GM19467 (cell line): ENCODE data around the gene TMEM243.
"Not testable (repeated sequence)": the region's sequence is repeated elsewhere in the genome, so short reads cannot be mapped to it uniquely, and the experiment has no call there.

Source experiments
- ATAC-seq: cut with Tn5 transposase; IDR thresholded peaks from one replicate; pipeline ENCODE4 v1.9.1; 2021; ENCODE audit warnings: mild to moderate bottlenecking, moderate library complexity; ENCODE audit not compliant: unreplicated experiment

TMEM243 gene

DNA sequence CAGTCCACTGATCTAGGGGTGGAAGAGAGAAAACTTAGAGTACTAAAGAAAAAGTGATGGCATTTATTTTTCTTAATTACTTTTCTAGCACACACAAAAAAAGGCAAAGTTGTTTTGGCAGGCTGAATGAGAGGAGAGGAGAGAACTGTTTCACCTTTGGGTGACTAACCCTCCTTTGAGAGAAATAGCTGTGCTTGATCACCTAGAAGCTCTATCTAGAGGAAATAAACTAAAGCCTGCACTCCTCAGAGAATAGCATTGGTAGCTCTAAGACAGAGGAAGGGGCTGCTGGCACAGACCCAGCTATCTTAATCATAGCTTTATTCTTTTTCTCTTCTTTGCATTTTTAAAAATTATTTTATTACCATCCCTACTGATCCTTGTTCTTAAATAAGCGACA, 6.3 kb downstream of the TMEM243 start:
- ATAC-seq: no peak

DNA sequence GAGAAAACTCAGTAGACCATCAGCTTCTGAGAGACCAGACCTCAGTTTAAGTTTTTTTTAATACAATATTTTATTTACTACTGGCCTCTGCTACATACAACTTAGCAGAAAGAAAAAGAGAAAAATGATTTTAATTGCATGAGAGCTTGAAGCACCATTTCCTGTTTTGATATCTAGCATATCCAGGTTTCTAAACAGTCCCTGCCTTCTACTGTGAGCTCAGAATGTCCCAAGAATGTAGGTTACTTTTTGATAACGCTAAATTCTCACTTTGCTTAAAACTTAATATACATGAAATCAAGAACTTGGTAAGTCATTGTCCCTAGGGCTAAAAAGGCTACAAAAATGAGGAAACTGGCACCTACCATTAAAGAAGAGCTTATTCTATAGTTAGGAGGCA, 7.0 kb downstream of the TMEM243 start:
- ATAC-seq: no peak

DNA sequence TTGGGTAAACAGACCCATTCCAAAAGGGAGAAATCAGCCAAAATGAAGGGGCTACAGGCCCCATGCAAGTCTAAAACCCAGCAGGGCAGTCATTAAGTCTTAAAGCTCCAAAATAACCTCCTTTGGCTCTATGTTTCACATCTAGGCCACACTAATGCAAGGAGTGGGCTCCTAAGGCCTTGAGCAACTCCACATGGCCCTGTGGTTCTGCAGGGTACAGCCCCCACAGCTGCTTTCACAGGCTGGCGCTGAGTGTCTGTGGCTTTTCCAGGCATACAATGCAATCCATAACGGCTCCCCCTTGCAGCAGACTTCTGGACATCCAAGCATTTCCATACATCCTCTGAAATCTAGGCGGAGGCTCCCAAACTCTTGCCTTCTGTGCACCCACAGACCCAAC, 9.0 kb downstream of the TMEM243 start:
- no peak for ATAC-seq

DNA sequence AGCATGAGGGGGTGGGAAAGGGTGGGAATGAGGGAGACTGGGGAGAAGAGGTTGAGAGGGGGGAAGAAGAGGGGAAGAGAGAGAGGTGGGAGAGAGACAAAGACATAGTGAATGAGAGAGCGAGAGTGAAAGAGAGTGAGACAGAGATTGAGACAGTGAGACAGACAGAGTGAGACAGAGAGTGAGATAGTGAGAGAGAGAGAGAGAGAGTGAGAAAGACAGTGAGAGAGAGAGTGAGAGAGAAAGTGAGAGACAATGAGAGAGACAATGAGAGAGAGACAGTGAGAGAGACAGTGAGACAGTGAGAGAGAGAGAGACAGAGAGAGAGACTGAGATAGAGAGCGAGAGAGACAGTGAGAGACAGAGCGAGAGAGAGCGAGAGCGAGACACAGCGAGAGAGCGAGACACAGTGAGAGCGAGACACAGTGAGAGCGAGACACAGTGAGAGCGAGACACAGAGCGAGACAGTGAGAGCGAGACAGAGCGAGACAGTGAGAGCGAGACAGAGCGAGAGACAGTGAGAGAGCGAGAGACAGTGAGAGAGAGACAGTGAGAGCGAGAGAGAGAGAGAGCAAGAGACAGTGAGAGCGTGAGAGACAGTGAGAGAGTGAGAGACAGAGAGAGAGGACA, 10.1 kb downstream of the TMEM243 start:
- ATAC-seq: no peak

DNA sequence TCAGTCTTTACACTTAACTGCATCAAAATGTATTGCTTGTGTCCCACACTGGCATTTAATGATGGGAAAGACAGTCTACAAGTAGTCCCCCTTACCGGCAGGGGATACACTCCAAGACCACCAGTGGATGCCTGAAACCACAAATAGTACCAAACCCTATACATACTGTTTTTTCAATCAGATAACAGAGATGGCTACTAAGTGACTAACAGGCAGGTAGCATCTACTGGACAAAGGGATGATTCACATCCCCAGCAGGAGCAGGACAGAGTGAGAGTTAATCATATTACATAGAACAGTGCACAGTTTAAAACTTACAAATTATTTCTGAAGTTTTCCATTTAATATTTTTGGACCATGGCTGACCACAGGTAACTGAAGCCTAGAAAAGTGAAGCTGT, 13.2 kb downstream of the TMEM243 start:
- ATAC-seq: no peak

DNA sequence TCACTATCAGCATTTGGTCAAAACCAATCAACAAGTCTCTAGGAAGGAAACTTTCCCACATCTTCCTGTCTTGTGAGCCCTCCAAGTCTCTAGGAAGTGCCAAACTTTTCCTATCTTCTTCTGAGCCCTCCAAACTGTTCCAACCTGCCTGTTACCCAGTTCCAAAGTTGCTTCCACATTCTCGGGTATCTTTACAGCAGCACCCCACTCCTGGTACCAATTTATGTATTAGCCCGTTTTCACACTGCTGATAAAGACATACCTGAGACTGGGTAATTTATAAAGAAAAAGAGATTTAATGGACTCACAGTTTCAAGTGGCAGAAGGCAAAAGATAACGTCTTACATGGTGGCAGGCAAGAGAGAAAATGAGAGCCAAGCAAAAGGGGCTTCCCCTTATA, 13.8 kb downstream of the TMEM243 start:
- not testable (repeated sequence) for ATAC-seq

DNA sequence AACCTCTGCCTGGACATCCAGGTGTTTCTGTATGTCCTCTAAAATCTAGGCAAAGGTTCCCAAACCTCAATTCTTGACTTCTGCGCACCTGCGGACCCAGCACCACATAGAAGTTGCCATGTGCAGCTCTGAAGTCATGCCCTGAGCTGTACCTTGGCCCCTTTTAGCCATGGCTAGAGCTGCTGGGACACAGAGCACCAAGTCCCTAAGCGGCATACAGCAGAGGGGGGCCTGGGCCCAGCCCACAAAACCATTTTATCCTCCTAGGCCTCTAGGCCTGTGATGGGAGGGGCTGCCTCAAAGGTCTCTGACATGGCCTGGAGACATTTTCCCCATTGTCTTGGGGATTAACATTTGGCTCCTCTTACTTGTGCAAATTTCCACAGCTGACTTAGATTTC, 14.6 kb downstream of the TMEM243 start:
- ATAC-seq: no peak

DNA sequence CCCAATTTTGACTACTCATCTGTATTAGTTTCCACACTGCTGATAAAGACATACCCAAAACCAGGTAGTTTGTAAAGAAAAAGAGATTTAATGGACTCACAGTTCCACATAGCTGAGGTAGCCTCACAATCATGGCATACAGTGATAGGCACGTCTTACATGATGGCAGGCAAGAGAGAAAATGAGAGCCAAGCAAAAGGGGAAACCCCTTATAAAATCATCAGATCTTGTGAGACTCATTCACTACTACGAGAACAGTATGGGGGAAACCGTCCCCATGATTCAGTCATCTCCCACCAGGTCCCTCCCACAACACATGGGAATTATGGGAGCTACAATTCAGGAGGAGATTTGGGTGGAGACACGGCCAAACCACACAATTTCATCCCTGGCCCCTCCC, 15.6 kb downstream of the TMEM243 start:
- ATAC-seq: not testable (repeated sequence)

DNA sequence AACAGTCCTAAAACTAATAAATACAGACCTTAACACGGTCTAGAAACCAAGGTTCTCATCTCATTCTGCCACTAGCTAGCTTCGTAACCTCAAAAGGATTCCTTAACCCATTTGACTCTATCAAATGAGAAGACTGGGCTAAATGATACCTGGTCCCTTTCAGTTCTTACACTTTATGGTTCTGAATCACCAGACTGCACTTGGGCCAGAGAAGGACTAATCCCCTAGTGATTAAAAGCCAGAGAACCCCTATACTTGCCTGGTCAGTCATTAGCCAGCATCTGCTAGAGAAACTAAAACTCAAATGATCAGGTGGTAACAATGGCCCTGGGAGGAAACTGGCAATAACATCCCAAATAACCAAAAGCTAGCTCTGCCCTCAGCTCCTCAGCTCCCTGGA, 16.8 kb downstream of the TMEM243 start:
- ATAC-seq: no peak

DNA sequence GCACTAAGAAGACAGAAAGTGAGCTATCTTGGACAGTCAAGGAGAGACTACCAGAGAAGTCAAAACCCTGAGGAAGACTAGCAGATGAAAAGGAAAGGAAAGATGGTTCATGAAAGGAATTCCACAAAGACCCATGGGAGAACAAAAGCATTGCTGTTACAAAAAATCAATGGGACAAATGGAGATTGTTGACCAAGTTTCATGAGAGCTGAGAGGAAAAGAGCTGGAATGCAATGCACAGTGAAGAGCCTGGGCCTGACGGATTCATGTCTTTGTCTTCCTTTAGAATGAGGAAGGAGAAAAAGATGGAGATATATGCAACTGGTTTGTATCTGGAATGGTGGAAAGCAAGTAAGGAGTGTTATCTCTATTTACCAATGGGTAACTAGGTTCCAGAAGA, 17.3 kb downstream of the TMEM243 start:
- ATAC-seq: no peak

DNA sequence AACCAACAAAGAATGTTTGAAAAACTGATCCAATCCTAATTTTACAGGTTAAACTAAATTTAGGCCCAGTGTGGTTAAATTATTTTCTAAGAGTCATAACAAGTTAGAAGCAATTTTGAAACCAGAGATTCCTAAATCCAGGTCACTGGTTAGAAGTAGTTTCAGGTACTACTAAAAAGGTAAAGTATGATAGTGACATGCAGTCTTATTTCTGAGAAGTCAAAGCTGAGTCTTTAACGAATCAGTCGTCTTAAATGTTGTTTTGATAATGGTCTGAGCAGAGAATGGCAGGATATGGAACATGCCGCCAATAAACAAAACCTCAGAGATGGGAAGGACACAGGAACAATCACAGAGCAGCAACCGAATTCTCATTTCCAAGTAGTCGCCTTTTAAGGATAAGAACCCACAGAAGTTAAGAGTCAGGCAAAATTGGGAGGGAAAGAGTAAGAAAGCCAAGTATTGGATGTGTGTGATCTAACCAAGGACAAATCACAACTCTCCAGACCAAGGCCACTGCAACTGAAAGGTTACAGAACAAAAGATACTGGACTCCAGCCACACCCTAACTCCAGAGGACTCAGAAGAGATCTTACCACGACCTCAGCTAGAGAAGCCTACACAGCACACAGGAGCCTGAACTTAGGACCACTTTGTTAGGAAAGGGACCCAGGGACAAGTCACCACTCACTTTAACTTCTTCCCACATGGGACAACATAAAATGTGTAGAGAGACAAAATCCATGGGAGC, 19.7 kb downstream of the TMEM243 start:
- no peak for ATAC-seq

DNA sequence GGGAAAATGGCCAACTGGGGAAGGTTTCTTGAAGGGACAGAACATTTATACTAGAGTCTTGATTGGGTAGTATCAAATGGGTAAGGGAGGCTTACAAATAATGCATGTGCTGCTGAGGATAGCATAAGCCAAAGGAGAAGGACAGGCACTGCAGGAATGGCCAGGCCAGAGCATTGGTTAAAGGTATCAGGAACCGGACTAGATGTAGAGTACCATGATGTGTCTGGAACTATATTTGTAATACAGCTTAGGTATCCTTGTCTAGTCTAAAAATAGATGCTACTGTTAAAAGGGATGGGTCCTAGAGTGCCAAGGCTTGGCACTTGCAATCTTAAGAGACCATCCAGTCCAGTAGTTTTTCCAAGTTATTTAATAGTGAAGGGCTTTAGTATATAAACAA, 20.3 kb downstream of the TMEM243 start:
- ATAC-seq: no peak

DNA sequence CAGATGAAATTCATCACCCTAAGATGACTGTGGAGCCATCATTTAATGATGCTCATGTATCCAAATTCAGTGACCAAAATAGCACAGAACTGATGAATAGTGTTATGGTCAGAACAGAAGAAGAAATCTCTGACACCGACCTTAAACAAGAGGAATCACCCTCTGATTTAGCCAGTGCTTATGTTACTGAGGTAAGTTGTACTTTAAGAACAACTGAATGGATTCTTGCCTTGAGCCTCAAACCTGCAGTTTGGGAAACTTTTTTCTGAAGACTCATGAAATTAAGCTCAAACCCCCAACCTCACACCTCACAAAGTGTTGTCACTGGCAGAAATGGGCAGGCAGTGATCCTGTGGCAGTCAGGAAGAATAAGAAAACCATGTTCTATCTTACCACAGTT, 25.6 kb downstream of the TMEM243 start:
- ATAC-seq: no peak

DNA sequence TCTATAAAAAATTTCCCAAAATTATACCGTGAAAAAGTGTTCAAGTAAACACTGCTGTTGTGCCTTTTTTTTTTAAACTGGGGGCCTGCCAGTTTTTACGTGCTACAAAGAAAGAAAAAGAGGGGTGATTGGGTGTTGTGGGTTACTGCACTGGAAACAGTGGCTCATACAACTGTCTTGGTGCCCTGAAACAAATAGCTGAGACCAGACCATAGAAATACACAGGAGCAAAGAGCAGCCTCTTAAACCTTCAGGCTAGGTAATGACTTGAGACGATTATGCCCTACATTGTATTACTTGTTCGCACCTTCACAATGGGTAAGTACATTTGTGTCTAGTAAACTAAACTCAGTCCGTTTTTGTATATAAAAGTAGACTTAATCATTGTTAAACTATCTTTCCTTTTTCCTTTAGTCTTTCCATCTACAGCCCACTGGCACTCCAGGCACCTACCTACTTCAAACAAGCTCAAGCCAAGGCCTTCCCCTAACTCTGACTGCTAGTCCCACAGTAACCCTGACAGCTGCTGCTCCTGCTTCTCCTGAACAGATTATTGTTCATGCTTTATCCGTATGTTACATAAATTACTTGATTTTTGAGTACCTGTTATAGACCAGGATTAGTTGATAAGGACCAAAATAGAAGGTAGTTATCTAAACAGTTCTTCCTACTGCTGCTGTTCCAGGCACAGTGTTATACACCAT, 26.6 kb downstream of the TMEM243 start:
- ATAC-seq: no peak

DNA sequence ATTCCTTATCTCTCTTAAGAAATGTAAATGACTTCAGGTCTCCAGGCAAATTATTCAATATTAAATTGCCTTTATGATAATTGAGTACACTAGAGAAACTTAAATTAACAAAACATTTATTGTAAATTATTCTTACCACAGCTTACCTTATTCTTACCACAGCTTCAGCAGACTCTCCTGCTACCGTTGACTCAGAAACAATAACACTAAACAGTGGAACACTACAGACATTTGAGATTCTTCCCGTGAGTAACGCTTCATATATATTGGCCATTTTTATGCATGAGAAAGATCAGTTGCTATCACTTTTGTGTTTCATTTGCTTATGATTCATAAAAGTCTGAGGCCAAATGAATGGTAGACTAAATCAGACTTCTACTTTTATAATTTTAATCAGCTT, 28.7 kb downstream of the TMEM243 start:
- no peak for ATAC-seq

DNA sequence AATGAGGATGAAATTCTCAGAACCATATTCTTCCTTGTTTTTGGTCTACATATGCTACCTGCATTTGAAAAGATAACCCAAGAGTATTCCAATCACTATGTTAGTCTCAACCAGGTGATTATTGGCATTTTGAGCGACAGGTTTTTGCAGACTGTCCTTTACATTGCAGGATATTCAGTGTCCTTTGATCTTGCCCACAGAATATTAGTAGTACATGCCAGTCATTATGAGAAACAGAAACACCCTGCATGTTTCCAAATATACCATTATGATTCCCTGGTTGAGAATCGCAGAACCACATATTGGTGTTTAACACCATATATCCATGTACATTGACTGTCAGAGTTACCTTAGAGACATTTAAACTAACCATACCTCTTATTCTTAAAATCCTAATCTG, 30.6 kb downstream of the TMEM243 start:
- ATAC-seq: no peak

DNA sequence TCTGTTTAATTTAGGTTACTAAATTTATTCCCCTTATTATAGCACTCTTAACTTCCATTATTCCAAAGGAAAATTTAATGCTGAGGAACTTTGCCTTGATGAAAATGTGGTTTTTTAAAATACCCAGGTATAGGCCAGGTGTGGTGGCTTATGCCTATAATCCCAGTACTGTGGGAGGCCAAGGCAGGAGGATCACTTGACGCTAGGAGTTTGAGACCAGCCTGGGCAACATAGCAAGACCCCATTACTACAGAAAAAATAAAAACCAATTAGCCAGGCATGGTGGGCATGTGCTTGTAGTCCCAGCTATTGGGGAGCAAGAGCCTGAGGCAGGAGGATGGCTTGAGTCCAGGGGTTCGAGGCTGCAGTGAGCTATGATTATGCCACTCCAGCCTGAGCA, 32.4 kb downstream of the TMEM243 start:
- no peak for ATAC-seq

DNA sequence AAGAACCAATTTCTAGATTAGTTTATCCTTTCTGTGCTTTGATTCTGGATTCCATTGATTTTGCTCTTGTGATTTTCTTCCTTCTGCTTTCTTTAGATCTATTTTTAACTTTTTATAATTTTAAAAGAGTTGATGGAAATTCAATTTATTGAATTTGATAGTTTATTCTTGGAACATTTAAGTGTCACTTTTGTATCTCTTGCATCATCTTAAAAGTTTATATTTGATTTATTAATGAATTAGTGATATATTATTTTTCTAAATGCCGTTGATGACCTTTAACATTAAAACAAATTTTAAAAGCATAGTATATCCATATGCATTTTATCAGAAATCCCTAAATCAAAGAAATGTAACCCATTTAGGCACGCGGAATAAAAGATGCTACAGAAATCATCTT, 40.4 kb downstream of the TMEM243 start:
- ATAC-seq: no peak

DNA sequence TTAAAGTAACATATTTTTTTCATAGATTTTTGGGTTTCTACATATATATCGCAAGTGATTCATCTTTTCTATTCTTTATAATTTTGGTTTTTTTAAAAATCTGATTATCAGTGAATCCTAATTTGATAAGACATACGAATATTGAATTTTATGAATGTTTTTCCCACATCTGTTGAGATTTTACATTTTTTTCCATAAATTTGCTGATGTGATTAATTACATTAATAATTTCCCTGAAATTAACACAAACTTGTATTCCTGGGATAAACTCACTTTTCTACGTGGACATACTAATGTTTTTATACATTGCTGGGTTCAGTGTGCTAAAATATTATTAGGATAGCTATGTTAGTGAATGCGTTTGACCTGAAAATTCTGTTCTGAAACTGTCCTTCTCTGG, 41.2 kb downstream of the TMEM243 start:
- no peak for ATAC-seq

DNA sequence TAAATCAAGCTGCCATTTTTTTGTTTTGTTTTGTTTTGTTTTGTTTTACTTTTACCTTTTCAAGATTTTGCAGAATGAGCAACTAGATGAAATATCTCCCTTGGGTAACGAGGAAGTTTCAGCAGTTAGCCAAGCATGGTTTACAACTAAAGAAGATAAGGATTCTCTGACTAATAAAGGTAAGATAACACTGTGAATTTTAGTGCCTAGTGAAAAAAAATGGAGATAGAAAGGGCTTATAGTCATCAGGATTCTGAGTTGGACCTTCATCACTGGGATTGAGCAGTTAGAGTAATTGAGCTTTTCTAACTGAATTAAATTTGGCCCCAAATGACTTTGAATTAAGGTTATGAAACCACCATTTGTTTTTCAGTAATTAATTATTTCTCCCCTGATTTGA, 46.1 kb downstream of the TMEM243 start:
- no peak for ATAC-seq

DNA sequence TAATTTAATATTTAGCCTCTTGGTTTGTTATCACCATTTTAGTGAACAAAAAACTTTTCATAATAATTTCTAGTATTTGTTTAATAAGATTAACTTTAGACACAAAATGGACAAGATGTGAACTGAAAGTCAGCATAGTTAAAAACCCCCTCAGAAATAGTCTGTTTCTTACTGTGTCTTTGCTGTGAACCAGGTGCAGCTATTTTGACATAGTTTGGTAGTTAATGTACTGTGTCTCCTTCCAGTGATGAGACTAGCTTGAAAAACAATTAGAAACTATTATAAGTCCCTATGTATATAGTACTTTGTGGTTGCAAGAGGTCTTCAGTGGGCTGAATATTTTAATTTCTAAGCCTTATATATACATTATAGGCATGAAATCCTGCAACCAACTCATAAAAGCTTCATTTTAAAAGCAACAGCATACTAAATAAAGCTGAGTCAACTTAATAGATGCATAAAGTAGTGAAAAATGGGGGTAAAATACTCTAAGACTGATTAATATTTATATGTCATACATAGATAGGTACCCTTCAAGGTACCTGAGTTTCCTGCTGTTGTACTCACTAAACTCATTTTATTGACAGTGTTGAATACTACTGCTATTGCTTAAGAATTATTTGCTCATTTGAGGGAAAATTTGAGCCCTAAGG, 48.1 kb downstream of the TMEM243 start:
- no peak for ATAC-seq

DNA sequence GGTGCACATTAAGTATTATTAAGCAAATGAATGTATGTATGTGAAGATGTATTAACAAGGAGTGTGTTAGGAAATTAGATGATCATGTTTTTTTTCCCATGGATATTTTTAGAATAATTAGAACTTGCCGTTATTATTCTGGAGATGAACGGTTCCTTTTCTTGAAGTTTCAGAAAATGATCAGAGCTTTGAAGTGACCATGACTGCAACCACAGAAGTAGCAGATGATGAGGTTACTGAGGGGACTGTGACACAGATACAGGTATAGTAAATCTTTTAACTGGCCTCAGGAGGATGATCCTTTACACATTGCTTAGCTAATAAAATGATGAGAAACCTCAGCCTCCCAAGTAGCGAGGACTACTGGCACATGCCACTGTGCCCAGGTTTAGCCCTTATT, 48.7 kb downstream of the TMEM243 start:
- ATAC-seq: no peak
